WERI-Rb-1 (cell line): ENCODE results near the gene DDO.

Experiments
- DNase-seq: peaks from one replicate; pipeline ENCODE4 v3.0.0-alpha.2; 2020
- H3K27ac ChIP-seq: fragments of 250-450 bp; sonication (Bioruptor Pico); 2 replicates; pipeline ENCODE4 v1.5.1; 2020; ENCODE audit warnings: mild to moderate bottlenecking, moderate library complexity
- H3K27me3 ChIP-seq: fragments of 250-450 bp; sonication (Bioruptor Pico); 2 replicates; pipeline ENCODE4 v1.5.1; 2021; ENCODE audit warnings: mild to moderate bottlenecking, low read depth, moderate library complexity; ENCODE audit not compliant: insufficient read depth, severe bottlenecking
- H3K36me3 ChIP-seq: fragments of 250-450 bp; sonication (Bioruptor Pico); 2 replicates; pipeline ENCODE4 v1.5.1; 2020; ENCODE audit warnings: mild to moderate bottlenecking, moderate library complexity
- H3K4me3 ChIP-seq: 2 replicates; pipeline ENCODE4 v1.5.1; 2011; ENCODE audit warnings: low read depth, mild to moderate bottlenecking, control low read depth, low read length
- H3K9me3 ChIP-seq: fragments of 250-450 bp; sonication (Bioruptor Pico); 2 replicates; pipeline ENCODE4 v1.5.1; 2021; ENCODE audit warnings: mild to moderate bottlenecking, moderate library complexity; ENCODE audit not compliant: severe bottlenecking
- TF ChIP-seq, protein P1 (sequence below): IDR thresholded peaks from 2 replicates; pipeline ENCODE4 v1.5.1; 2011; ENCODE audit warnings: low read depth, mild to moderate bottlenecking, control low read depth, inconsistent platforms, low read length

DDO gene

DNA sequence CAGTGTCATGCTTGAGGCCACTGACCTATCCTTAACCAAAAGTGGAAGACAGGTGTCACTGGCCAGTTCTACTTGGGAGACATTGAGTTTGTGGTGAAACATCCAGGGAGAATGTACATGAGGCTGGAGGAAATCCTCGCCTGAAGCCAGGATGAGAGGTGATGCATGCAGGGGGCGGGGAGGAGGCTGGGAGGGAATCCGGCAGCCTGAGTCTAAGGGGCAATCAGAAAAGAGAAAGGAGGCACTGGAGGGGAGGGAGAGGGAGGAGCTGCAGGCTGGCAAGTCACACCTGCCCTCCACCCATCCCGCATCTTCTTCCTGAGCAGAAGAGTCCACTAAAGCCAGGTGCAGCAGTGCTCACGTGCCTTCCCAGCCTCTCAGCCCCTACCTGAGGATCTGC lies 14.9 kb upstream of the DDO start:
- DNase-seq = no peak
- TF ChIP-seq, protein P1, sequence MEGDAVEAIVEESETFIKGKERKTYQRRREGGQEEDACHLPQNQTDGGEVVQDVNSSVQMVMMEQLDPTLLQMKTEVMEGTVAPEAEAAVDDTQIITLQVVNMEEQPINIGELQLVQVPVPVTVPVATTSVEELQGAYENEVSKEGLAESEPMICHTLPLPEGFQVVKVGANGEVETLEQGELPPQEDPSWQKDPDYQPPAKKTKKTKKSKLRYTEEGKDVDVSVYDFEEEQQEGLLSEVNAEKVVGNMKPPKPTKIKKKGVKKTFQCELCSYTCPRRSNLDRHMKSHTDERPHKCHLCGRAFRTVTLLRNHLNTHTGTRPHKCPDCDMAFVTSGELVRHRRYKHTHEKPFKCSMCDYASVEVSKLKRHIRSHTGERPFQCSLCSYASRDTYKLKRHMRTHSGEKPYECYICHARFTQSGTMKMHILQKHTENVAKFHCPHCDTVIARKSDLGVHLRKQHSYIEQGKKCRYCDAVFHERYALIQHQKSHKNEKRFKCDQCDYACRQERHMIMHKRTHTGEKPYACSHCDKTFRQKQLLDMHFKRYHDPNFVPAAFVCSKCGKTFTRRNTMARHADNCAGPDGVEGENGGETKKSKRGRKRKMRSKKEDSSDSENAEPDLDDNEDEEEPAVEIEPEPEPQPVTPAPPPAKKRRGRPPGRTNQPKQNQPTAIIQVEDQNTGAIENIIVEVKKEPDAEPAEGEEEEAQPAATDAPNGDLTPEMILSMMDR = no peak
- H3K36me3 ChIP-seq = no peaks in the 10 kb centered on the region
- no peak overlapping the region for H3K4me3 ChIP-seq
- H3K27ac ChIP-seq = no peak overlapping the region
- H3K9me3 ChIP-seq = no peaks in the 10 kb centered on the region
- H3K27me3 ChIP-seq = no peaks in the 10 kb centered on the region

DNA sequence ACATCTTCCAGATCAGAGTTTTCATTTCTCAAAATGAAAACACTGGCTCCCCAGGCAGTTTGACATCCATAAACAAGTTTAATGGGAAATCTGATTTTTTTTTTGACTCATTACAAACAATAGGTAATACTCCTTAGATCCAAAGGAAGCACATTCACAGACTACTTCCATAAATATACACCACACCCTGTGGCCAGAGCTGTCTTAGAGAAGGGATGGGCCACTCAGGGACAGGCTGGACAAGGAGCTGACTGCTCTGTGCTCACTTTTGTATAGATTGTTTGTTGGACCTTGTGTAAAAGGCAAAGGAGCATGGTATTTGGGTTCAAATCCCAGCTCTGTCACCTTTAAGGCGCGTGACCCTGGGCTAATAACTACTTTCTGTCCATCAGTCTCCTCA lies 12.8 kb upstream of the DDO start:
- no peak overlapping the region for H3K27ac ChIP-seq
- H3K9me3 ChIP-seq = no peaks in the 10 kb centered on the region
- H3K4me3 ChIP-seq = no peak overlapping the region
- H3K27me3 ChIP-seq = no peaks in the 10 kb centered on the region
- DNase-seq = no peak
- TF ChIP-seq, protein P1 = no peak
- no peaks in the 10 kb centered on the region for H3K36me3 ChIP-seq

DNA sequence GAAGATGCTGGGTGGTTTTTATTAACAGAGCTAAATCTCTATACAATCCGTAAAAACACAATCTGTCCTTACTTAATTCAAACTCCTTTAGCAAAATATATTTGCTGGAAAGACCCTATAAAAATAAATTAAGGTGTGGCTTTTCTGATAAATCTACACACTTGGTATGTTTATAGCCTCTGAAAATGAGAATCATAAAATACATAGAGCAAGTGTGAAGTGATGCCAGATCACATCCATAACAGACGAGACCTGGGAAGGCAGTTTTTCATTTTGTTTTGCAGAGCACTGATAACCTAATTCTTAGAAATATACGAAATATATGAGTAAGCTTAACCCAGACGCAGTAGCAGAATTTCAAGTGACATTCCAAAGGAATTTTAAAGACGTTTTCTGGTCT lies 10.4 kb upstream of the DDO start:
- Histone ChIP-seq H3K36me3 (no peaks in the 10 kb centered on the region), H3K4me3 (no peak overlapping the region), H3K27ac (no peak overlapping the region), H3K27me3 (no peaks in the 10 kb centered on the region), H3K9me3 (peaks cover 2% of the 10 kb centered on the region)
- DNase-seq = no peak
- TF ChIP-seq, protein P1 = no peak

DNA sequence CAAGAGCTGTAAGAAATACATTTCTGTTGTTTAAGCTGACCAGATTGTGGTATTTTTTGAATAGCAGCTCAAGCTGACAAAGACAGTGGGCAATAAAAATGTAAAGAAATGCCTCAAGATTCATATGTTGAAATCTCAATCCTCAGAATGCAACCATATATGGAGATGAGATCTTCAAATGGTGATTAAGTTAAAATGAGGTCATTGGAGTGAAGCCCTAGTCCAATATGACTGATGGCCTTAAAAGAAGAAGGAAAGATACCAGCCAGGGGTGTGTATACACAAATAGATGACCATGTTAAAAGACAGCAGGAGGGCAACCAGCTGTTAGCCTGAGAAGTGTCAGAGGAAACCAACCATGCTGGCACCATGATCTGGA lies 7.1 kb upstream of the DDO start:
- Histone ChIP-seq H3K9me3 (peaks cover 2% of the 10 kb centered on the region), H3K27ac (no peak overlapping the region), H3K27me3 (no peaks in the 10 kb centered on the region), H3K4me3 (no peak overlapping the region), H3K36me3 (no peaks in the 10 kb centered on the region)
- TF ChIP-seq, protein P1 = no peak
- no peak for DNase-seq

DNA sequence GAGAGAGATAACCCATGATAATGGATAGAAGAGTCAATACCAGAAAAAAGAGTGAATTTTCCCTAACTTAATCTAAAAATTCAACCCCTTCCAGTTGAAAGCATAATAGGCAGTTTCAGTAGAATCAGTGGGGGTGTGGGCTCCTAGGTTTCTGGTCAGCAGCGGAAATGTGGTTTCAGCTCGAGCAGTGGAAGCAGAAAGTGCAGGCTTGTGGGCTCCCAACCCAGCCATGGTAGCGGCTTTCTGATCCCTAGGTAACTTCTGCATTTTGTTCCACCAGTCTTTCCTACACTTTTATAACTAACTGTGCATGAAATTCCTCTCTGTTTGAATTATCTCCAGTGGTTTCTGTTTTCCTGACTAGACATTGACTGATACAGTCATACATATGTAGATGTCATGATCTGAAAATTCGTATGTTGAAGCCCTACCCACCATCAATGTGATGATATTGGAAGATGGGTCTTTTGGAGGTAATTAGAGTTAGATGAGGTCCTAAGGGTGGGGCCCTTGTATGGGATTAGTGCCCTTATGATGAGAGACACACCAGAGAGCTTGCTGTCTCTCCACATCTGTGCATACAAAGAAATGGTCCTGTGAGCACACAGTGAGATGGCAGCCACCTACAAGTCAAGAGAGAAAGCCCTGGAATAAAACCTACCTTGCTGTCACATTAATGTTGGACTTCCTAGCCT lies 6.5 kb upstream of the DDO start:
- no peak for DNase-seq
- no peaks in the 10 kb centered on the region for H3K27me3 ChIP-seq
- no peak overlapping the region for H3K4me3 ChIP-seq
- TF ChIP-seq, protein P1 = no peak
- H3K27ac ChIP-seq = no peak overlapping the region
- H3K36me3 ChIP-seq = no peaks in the 10 kb centered on the region
- H3K9me3 ChIP-seq = peaks cover 2% of the 10 kb centered on the region

DNA sequence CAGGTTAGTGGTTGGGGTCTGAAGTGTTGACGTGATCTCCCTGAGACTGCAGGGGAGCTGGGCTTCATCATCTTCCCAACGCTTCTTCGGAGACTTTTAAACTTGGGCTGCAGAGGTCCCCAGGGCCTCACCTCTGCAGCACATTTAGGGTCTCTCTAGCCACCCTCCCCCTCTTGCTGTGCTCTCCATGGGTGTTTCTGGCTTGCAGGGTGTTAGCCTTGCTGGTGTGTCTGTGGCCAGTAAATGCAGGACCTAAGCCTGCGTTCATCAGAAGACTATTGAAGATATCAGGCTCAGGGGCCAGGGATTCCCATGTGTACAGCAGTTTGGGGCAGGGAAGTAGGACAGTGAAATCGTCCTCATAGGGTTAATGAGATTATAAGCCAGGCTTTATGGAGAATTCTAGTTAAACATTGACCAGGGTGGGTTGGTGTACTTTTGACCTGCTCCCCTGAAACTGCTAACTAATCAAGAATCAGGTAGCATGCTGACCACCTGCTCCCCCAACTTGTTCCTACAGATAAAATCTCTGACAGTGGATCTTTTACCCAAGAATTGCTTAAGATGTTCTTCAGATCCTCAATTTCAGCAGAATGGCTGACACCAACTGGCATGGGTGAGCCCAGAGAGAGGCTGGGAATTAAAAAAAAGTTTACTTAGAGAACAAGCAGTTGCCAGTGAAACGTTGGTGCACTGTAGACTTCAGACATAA lies 3.8 kb upstream of the DDO start:
- Histone ChIP-seq H3K9me3 (peaks cover 2% of the 10 kb centered on the region), H3K27ac (no peak overlapping the region), H3K27me3 (no peaks in the 10 kb centered on the region), H3K36me3 (no peaks in the 10 kb centered on the region), H3K4me3 (no peak overlapping the region)
- TF ChIP-seq, protein P1 = no peak
- no peak for DNase-seq
